ENCODE data around the gene MAP6. TPM values are rescaled to one million over a fixed set of nuclear protein-coding genes. Genes with fewer than 3 reads are reported as not detected.

MAP6 gene
- total RNA-seq, 1 donor from 2014 or later, result 3.3 TPM

DNA sequence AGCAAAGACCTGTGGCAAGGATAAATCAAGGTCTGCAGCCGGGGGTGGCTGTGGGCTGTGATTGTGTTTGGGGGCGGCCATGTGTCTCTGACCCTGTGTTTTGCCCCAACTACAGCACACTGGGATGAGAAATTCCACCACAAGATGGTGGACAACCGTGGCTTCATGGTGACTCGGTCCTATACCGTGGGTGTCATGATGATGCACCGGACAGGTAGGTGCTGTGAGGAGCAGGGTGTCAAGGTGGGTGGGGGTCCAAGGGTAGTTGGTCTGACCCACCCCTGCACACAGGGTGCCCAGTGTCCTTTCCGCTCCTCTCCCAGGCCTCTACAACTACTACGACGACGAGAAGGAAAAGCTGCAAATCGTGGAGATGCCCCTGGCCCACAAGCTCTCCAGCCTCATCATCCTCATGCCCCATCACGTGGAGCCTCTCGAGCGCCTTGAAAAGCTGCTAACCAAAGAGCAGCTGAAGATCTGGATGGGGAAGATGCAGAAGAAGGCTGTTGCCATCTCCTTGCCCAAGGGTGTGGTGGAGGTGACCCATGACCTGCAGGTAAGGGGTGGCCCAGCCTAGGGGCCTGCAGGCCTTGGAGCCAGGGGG is 100.1 kb downstream of the MAP6 start:
- TF ChIP-seq, protein P1, sequence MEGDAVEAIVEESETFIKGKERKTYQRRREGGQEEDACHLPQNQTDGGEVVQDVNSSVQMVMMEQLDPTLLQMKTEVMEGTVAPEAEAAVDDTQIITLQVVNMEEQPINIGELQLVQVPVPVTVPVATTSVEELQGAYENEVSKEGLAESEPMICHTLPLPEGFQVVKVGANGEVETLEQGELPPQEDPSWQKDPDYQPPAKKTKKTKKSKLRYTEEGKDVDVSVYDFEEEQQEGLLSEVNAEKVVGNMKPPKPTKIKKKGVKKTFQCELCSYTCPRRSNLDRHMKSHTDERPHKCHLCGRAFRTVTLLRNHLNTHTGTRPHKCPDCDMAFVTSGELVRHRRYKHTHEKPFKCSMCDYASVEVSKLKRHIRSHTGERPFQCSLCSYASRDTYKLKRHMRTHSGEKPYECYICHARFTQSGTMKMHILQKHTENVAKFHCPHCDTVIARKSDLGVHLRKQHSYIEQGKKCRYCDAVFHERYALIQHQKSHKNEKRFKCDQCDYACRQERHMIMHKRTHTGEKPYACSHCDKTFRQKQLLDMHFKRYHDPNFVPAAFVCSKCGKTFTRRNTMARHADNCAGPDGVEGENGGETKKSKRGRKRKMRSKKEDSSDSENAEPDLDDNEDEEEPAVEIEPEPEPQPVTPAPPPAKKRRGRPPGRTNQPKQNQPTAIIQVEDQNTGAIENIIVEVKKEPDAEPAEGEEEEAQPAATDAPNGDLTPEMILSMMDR (IDR thresholded peaks at IDR 0.05; ENCODE audit: insufficient read depth, low read length, poor library complexity, severe bottlenecking), result no peak
- Histone ChIP-seq H3K4me3 (ENCODE audit: low read depth, low read length) (no peak overlapping the region), H3K36me3 (ENCODE audit: control insufficient read depth, insufficient read depth, low read length) (peaks cover 2% of the 10 kb centered on the region), H3K27me3 (ENCODE audit: control insufficient read depth, insufficient read depth, low read length) (no peaks in the 10 kb centered on the region)
- no peak for DNase-seq (ENCODE audit: low read depth)

DNA sequence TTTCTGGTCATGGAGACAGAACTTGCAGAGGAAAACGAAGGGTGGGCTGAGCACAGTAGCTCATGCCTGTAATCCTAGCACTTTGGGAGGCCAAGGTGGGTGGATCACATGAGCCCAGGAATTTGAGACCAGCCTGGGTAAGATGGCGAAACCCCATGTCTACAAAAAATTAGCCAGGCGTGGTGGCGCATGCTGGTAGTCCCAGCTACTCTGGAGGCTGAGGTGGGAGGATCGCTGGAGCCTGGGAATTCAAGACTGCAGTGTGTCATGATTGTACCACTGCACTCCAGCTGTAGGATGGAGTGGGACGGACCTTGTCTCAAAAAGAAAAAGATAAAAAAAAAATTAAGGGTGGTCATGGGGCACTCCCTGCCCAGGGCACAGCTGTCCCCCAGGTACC is 100.9 kb downstream of the MAP6 start:
- no peak for DNase-seq (ENCODE audit: low read depth)
- H3K4me3 ChIP-seq (ENCODE audit: low read depth, low read length), result no peak overlapping the region
- H3K27me3 ChIP-seq (ENCODE audit: control insufficient read depth, insufficient read depth, low read length), result no peaks in the 10 kb centered on the region
- H3K36me3 ChIP-seq (ENCODE audit: control insufficient read depth, insufficient read depth, low read length), result peaks cover 2% of the 10 kb centered on the region
- TF ChIP-seq, protein P1 (IDR thresholded peaks at IDR 0.05; ENCODE audit: insufficient read depth, low read length, poor library complexity, severe bottlenecking), result no peak

DNA sequence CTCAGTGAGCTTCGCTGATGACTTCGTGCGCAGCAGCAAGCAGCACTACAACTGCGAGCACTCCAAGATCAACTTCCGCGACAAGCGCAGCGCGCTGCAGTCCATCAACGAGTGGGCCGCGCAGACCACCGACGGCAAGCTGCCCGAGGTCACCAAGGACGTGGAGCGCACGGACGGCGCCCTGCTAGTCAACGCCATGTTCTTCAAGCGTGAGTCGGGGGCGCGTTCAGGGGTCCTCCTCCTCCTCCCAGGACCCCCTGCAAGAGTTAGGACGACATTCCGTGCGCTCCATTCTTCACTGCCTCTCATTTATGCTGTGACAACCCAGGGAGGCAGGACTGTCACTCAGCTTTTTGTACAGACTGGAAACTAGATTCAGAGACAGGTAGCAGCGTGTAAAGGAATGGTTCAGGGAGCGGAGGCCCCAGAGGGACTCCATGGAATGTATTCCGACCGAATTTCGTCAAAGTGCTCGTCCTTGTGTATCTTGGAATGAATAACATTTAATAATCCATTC is 102.0 kb downstream of the MAP6 start:
- Histone ChIP-seq H3K27me3 (ENCODE audit: control insufficient read depth, insufficient read depth, low read length) (no peaks in the 10 kb centered on the region), H3K4me3 (ENCODE audit: low read depth, low read length) (no peak overlapping the region), H3K36me3 (ENCODE audit: control insufficient read depth, insufficient read depth, low read length) (peaks cover 2% of the 10 kb centered on the region)
- TF ChIP-seq, protein P1 (IDR thresholded peaks at IDR 0.05; ENCODE audit: insufficient read depth, low read length, poor library complexity, severe bottlenecking), result no peak
- no peak for DNase-seq (ENCODE audit: low read depth)

DNA sequence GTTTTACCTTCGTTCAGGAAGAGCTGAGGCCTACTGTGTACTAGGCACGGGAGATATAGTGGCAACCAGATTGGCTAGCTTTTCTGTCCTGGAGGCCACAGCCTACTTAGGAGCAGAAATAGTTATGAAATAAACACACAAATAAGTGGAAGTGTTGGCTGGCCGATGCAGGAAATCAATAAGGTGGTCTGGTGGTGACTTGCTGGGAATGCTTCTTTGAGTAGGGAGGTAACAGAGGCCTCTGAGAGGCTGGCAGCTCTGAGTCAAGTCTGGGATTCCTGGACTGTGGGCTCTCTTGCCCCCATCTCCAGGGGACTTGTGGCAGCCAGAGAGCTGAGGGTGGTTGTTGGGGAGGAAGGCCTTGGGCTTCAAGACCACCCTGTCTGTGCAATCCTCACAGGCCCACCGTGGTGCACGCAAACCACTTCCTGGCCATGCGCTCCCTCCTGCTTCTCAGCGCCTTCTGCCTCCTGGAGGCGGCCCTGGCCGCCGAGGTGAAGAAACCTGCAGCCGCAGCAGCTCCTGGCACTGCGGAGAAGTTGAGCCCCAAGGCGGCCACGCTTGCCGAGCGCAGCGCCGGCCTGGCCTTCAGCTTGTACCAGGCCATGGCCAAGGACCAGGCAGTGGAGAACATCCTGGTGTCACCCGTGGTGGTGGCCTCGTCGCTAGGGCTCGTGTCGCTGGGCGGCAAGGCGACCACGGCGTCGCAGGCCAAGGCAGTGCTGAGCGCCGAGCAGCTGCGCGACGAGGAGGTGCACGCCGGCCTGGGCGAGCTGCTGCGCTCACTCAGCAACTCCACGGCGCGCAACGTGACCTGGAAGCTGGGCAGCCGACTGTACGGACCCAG is 102.7 kb downstream of the MAP6 start:
- TF ChIP-seq, protein P1 (IDR thresholded peaks at IDR 0.05; ENCODE audit: insufficient read depth, low read length, poor library complexity, severe bottlenecking), result no peak
- no peak overlapping the region for H3K4me3 ChIP-seq (ENCODE audit: low read depth, low read length)
- no peak for DNase-seq (ENCODE audit: low read depth)
- H3K27me3 ChIP-seq (ENCODE audit: control insufficient read depth, insufficient read depth, low read length), result no peaks in the 10 kb centered on the region
- peaks cover 2% of the 10 kb centered on the region for H3K36me3 ChIP-seq (ENCODE audit: control insufficient read depth, insufficient read depth, low read length)

DNA sequence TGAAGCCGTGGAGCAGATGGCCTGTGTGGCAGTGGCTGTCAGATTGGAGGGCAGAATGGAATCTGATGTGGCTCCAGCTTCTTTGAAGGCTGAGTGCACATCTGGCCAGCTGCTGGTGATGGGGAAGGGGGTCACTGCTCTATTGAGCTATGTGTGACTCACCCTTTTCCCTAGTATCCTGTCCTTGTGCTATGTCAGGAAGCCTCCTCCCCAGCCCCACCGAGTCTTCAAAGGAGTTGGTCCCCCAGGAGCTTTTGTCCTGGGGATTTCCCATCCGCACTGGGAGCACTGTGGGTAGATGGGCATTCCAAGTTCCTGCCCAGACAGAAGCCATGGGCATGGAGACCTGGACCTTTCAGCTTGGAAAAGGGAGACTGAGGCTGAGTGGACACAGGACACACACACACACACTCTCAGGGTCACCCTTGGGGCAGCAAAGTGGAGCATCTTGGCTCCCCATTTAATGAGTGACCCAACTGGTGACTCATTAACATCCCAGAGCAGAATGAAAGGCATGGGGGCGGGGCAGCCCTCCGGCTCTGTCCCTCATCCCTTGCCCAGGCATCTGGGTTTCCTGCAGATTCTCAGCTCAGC is 103.5 kb downstream of the MAP6 start:
- TF ChIP-seq, protein P1 (IDR thresholded peaks at IDR 0.05; ENCODE audit: insufficient read depth, low read length, poor library complexity, severe bottlenecking), result no peak
- H3K36me3 ChIP-seq (ENCODE audit: control insufficient read depth, insufficient read depth, low read length), result peaks cover 2% of the 10 kb centered on the region
- no peak overlapping the region for H3K4me3 ChIP-seq (ENCODE audit: low read depth, low read length)
- H3K27me3 ChIP-seq (ENCODE audit: control insufficient read depth, insufficient read depth, low read length), result no peaks in the 10 kb centered on the region
- no peak for DNase-seq (ENCODE audit: low read depth)

Data from kidney epithelial cell (primary cell).